ENCODE data around the gene RAP1GAP2. TPM values are rescaled to one million over a fixed set of nuclear protein-coding genes. Genes with fewer than 3 reads are reported as not detected.

RAP1GAP2 gene
- total RNA-seq, 2 donors from 2014 or later = 28.9 to 48.3 TPM

DNA sequence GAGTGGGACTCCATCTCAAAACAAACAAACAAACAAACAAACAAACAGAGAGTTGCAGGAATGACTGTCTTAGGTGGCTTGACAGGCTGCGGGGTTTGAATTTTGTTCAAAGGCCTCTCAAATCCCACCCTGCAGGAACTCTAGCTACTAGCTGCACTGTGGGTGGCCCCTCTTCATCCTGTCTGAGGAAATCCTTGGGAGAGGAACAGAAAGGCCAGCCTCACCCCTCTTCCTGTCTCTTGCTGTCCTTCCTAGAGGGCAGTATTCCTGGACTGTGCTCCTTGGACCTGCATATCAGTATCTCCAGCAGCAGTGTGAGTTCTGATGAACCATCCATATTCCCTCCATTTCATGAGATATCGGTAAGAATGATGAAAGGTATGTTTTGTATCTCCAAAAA, 44.7 kb upstream of the RAP1GAP2 start:
- H3K4me3 ChIP-seq = no peak overlapping the region
- WGBS = 64% methylated on average over 2 of the region's 2 CpGs
- H3K36me3 ChIP-seq = no peaks in the 10 kb centered on the region
- no peak for DNase-seq (ENCODE audit: low spot score)
- peaks cover 14% of the 10 kb centered on the region for H3K27me3 ChIP-seq (replicated peaks; ENCODE audit: insufficient read depth)
- no peaks in the 10 kb centered on the region for H3K9me3 ChIP-seq
- no peak overlapping the region for H3K27ac ChIP-seq
- no peaks in the 10 kb centered on the region for H3K4me1 ChIP-seq (replicated peaks)
- no peak for TF ChIP-seq CTCF (IDR thresholded peaks at IDR 0.05)
- no peak for TF ChIP-seq POLR2A (IDR thresholded peaks at IDR 0.05)
- TF ChIP-seq POLR2AphosphoS5 (IDR thresholded peaks at IDR 0.05) = no peak
- intact Hi-C loops (cut with DNase I) = no loop called here

DNA sequence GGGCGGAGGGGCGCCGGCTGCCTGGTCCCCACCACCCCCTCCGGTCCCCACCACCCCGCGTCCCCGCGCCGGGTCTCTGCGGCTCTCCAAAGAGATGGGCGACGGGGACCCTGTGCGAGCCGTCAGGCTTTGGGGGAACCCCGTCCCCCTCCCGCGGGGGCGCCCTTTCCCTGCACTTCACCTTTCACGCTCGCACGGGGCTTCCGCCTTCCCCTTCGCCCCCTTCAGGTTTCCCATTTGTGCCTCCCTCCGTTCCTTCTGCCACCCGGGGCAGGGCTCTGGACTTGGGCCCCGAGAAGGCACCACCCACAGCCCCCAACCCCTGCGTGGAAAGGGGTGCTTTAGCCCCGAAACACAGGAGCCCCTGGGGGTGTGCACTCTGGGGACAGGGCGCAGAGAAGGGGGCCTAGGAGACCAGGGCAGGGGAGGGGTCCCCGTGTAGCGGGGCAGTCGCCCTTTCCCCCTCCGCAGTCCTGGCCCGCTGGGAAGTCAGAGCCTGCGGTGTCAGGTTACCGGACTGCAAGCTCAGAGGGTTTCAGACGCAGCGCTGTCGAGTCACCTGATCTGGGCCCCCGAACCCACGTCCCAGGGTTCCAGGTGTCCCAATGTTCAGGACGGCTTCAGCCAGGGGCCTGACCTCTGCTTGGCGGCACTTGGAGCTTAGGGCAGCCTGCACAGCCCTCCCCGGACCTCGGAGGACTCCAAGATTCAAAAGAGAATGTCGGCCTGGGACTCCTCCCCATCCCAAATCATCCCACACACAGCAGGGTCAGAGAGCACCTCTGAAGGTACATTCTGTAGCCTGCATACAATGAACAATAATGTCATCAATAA, 40.1 kb upstream of the RAP1GAP2 start:
- Histone ChIP-seq H3K27me3 (replicated peaks; ENCODE audit: insufficient read depth) (no peaks in the 10 kb centered on the region), H3K4me3 (peak overlapping the region; percentile 20 to 32), H3K4me1 (replicated peaks) (no peaks in the 10 kb centered on the region), H3K9me3 (no peaks in the 10 kb centered on the region), H3K36me3 (no peaks in the 10 kb centered on the region), H3K27ac (no peak overlapping the region)
- 1% methylated on average over 27 of the region's 46 CpGs for WGBS
- no peak for TF ChIP-seq CTCF (IDR thresholded peaks at IDR 0.05)
- TF ChIP-seq POLR2A (IDR thresholded peaks at IDR 0.05) = no peak
- TF ChIP-seq POLR2AphosphoS5 (IDR thresholded peaks at IDR 0.05) = no peak
- no peak for DNase-seq (ENCODE audit: low spot score)
- intact Hi-C loops (cut with DNase I) = no loop called here

GRCh38 chr17:2758870-2759269, 37.4 kb upstream of the RAP1GAP2 start:
- Histone ChIP-seq H3K9me3 (no peaks in the 10 kb centered on the region), H3K4me3 (no peak overlapping the region), H3K36me3 (no peaks in the 10 kb centered on the region), H3K27ac (no peak overlapping the region), H3K4me1 (replicated peaks) (no peaks in the 10 kb centered on the region), H3K27me3 (replicated peaks; ENCODE audit: insufficient read depth) (no peaks in the 10 kb centered on the region)
- DNase-seq (ENCODE audit: low spot score) = no peak
- 76% methylated on average over 4 of the region's 4 CpGs for WGBS
- TF ChIP-seq CTCF (IDR thresholded peaks at IDR 0.05) (no peak), POLR2A (IDR thresholded peaks at IDR 0.05) (no peak), POLR2AphosphoS5 (IDR thresholded peaks at IDR 0.05) (no peak)
- intact Hi-C loops (cut with DNase I) = no loop called here

- intact Hi-C loops (cut with DNase I) = no loop called here
- H3K27me3 ChIP-seq (replicated peaks; ENCODE audit: insufficient read depth) = peaks cover under 1% of the 10 kb centered on the region
- no peak overlapping the region for H3K27ac ChIP-seq
- H3K36me3 ChIP-seq = no peaks in the 10 kb centered on the region
- H3K4me3 ChIP-seq = no peak overlapping the region
- H3K4me1 ChIP-seq (replicated peaks) = no peaks in the 10 kb centered on the region
- DNase-seq (ENCODE audit: low spot score) = no peak
- WGBS = 31% methylated on average over 12 of the region's 12 CpGs
- H3K9me3 ChIP-seq = no peaks in the 10 kb centered on the region
- TF ChIP-seq POLR2AphosphoS5 (IDR thresholded peaks at IDR 0.05) (no peak), POLR2A (IDR thresholded peaks at IDR 0.05) (no peak), CTCF (IDR thresholded peaks at IDR 0.05) (no peak)
These were observed 26.1 kb upstream of the RAP1GAP2 start for GRCh38 chr17:2770129-2770528.

GRCh38 chr17:2775206-2775605, 21.0 kb upstream of the RAP1GAP2 start:
- TF ChIP-seq POLR2A (IDR thresholded peaks at IDR 0.05) (no peak), POLR2AphosphoS5 (IDR thresholded peaks at IDR 0.05) (no peak), CTCF (IDR thresholded peaks at IDR 0.05) (no peak)
- Histone ChIP-seq H3K4me3 (no peak overlapping the region), H3K27ac (no peak overlapping the region), H3K36me3 (no peaks in the 10 kb centered on the region), H3K4me1 (replicated peaks) (no peaks in the 10 kb centered on the region), H3K27me3 (replicated peaks; ENCODE audit: insufficient read depth) (peaks cover 11% of the 10 kb centered on the region), H3K9me3 (no peaks in the 10 kb centered on the region)
- WGBS = 77% methylated on average over 6 of the region's 6 CpGs
- no peak for DNase-seq (ENCODE audit: low spot score)
- intact Hi-C loops (cut with DNase I) = no loop called here
